NCI-H2029 (cell line): ENCODE data around the gene MDK.
"Not testable (repeated sequence)": the region's sequence is repeated elsewhere in the genome, so short reads cannot be mapped to it uniquely, and the experiment has no call there.

Experiments
- DNase-seq: peaks from one replicate; lab custom pipeline; 2025; lab: John Stamatoyannopoulos, UW

The MDK gene

DNA sequence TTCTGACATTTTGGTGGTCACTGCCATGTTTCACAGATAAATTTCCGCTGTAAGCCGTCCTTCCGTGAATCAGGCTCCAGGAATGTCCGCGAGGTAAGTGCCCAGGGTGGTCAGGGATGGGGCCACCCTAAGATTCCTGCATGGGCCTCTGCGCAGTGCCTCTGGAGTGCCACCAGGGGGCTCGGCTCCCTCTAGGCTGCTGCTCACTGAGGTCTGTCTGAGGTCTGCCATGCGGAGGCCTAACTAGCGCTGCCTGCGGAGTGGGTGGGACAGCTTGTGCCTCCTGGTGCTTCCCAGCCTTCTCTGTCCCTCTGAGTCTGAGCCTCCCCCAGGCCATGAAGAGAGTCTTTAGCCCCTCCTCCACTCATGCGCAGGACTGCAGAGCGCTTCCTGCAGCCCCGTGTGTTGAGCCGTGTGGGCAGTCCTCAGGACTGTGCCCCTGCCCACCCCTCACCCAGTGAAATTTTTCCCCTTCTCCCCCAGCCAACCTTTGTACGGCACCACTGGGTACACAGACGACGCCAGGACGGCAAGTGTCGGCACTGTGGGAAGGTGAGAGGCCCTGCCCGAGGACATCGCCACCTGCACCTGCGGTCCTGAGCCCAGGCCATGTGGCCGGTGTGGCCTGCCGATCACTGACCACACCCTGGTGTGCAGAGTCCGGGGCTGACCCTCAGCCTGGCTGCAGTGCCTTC is 11.9 kb upstream of the MDK start:
- no peak for DNase-seq

DNA sequence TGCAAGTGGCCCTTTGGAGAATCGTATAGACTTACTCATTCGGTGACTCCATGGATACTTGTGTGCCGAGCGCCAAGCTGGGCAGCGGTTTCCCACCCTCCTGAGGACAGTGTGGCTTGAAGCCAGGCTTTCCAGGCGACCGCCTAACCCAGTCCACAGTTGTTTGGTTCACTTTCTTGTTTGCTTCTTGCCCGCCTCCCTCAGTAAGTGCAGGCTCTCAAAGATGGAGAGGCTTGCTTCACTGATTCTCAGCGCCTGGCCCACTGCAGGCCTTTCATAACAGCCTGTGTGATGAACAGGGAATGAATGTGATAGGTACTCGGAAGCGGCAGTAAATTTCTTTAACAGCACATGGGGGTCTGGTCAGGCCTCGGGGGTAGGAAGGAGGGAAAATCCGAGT is 11.2 kb upstream of the MDK start:
- DNase-seq, result no peak

DNA sequence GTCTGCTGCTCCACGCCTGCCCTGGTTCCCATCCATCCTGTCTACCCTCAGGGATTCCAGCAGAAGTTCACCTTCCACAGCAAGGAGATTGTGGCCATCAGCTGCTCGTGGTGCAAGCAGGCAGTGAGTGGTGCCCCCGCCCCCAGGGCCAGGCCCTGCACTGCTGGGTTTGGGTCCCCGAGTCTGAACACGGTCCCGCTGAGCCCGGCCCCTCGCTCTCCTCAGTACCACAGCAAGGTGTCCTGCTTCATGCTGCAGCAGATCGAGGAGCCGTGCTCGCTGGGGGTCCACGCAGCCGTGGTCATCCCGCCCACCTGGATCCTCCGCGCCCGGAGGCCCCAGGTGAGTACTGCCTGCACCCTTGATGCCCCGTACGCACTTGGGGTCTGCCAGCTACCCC is 10.2 kb upstream of the MDK start:
- DNase-seq, result not testable (repeated sequence)

DNA sequence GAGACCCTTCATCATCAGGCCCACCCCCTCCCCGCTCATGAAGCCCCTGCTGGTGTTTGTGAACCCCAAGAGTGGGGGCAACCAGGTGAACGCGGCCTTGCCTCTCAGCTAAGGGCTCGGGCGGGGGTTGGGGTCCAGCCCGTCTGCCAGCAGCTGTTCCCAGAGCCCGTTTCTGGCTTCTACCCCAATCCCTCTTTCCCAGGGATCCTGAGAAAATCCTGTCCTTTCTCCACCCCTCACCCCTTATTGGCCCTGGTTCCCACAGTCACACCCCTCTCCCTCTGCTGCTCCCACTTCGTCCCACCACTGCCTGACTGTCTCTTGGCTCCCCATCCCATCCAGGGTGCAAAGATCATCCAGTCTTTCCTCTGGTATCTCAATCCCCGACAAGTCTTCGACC is 9.4 kb upstream of the MDK start:
- DNase-seq, result no peak

DNA sequence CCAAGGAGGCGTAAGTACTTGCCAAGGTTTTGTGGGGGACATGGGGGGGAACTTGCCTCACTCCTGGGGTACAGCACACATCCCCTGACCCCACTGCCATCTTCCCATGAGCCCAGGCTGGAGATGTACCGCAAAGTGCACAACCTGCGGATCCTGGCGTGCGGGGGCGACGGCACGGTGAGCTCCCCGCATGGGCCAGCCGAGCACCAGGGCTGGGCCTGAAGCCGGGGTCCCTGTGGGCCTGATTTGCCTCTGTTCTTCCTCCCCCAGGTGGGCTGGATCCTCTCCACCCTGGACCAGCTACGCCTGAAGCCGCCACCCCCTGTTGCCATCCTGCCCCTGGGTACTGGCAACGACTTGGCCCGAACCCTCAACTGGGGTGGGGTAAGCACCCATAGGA is 9.0 kb upstream of the MDK start:
- not testable (repeated sequence) for DNase-seq

DNA sequence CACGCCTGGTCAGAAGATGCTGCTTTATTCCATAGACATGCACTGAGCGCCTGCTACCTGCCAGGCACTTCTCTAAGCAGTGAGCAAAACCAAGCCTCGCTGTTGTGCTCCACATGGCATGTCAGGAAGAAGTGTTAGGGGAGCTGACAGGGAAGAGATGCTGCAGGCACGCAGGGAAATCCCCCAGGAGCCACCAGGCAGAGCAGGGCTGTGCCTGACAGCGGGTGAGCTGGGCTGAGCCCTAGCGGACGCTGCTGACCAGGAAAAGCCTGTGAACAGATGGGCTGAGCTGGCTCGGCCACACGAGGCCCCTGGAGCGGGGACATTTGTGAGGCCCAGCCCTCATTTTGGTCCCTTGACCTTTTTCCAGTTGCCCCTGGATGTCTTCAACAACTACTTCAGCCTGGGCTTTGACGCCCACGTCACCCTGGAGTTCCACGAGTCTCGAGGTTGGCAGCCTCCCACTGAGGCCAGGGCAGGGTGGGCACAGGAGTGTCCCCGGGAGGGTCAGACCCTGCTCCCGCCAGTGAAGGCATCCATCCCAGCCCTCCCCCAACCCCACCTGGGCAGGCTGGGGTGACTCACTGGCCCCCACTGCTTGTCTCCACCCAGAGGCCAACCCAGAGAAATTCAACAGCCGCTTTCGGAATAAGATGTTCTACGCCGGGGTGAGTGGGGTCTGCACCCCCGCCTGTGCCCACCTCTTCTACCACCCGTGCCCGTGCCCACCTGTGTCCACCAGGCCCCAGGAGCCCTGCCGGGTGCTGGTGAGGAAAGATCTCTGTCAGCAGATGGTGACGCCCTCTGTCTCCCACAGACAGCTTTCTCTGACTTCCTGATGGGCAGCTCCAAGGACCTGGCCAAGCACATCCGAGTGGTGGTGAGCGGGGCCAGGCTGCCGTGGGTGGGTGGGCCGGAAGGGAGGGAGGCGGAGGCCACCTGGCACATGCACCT is 7.4 kb upstream of the MDK start:
- DNase-seq, result no peak

DNA sequence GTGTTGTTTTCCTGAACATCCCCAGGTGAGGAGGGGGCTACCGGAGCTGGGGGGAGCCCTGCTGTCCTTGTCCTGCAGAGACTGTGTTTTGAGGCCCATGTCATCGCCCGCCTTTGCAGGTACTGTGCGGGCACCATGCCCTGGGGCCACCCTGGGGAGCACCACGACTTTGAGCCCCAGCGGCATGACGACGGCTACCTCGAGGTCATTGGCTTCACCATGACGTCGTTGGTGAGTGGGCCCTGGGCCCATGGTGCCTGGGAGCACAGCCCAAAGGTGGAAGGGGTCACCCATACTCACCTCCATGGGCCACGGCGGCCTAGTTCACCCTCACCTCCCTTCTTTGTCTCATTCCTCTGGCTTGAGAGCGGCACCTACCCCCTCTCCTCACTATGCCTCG is 6.7 kb upstream of the MDK start:
- no peak for DNase-seq

DNA sequence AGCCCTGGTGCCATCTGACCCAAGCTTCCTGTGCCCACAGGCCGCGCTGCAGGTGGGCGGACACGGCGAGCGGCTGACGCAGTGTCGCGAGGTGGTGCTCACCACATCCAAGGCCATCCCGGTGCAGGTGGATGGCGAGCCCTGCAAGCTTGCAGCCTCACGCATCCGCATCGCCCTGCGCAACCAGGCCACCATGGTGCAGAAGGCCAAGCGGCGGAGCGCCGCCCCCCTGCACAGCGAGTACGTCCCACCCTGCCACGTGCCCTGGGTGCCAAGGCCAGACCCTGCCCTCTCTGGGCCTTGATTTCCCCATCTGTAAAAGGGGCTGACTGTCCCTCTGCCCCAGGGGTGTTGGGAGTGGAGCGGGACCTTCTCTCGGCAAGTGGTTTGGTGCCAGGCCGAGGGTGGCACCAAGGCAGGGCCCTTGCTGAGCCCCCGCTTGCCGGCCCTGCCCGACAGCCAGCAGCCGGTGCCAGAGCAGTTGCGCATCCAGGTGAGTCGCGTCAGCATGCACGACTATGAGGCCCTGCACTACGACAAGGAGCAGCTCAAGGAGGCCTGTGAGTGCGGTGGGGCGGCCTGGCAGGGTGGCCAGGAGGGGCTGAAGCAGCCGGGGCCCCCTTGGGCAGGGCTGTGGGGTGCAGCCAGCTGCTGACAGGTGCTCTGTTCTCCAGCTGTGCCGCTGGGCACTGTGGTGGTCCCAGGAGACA is 5.9 kb upstream of the MDK start:
- DNase-seq, result no peak

DNA sequence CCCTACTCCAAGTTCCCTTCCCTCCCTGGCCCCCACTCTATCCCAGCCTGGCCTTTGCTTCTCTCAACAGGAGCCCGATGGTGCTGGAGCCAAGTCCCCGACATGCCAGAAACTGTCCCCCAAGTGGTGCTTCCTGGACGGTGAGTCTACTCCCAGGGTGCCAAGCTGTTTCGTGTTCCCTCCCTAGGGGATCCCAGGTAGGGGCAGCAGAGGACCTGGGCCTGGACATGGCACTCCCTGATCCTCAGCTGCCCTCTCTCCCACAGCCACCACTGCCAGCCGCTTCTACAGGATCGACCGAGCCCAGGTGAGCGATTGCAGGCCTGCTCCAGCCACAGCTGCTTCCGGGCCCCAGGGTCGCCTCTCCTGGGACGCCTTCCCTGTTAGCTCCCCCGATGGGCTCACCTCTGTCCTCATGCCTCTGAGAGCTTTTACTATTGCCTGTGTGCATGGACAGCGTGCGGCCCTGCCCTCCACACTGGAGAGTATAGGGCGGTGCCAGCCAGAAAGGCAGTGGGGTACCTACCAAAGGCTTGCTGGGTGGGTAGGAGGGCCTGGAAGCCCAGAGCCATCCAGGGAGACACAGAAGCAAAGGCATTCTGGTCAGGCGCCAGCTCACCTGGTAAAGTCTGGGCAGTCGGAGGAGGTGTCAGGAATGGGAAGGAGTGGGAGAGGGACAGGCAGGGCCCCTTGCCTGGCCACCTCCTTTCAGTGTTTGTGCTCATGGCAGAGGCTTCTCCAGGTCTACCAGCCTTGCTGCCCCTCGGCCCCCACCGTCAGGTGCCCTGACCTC is 5.0 kb upstream of the MDK start:
- DNase-seq, result no peak

DNA sequence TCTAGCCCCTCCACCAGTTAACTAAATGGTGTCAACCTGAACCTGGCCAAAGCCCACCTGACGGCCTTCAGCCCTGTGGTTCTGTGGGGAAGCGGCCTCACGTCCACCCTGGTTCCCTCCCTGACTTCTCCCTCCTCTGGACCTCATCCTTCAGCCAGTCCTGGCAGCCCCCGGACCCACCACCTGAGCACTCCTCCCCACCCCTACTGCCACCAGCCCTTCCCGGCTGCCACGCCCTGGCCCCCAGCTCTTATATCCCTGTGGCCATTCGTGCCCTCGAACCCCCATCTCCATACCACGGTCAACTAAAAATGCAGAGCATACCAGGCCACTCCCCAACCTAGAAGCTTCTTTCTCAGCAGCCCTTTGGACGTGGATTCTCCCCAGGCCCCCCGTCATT is 4.2 kb upstream of the MDK start:
- no peak for DNase-seq

DNA sequence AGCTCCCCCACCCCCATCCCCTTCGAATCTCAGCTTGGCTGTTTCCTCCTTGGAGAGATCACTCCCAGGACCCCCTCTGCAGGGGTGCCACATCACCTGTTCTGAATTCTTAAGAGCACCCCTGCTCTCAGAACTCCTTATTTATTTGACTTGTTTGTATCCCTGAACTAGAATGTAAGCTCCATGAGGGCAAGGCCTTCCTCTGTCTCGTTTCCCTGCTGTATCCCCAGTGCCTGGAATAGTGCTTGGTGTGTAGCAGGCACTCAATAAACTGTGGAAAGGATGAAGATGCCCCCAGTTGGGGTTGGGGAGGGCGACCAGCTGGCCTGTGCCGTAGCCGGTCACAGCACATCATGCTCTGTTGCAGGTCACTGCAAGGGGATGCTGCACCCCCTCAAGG is 3.6 kb upstream of the MDK start:
- DNase-seq, result no peak

DNA sequence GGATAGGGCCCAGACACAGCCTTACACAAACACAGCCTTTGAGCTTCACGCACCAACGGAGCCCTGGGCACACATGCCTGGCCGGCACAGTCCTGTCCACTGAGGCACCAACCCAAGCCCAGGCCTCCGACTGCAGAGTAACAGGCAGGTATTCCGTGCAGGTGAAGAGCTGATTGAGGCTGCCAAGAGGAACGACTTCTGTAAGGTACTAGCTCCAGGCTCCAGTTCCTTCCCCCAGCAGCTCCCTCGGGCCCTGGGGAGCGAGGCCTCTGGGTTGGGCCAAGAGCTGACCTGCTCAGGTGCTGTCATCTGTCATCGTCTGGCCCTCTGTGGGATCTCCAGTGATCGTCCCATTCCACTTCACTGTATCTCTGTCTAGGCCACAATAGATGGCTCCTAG is 3.2 kb upstream of the MDK start:
- no peak for DNase-seq

DNA sequence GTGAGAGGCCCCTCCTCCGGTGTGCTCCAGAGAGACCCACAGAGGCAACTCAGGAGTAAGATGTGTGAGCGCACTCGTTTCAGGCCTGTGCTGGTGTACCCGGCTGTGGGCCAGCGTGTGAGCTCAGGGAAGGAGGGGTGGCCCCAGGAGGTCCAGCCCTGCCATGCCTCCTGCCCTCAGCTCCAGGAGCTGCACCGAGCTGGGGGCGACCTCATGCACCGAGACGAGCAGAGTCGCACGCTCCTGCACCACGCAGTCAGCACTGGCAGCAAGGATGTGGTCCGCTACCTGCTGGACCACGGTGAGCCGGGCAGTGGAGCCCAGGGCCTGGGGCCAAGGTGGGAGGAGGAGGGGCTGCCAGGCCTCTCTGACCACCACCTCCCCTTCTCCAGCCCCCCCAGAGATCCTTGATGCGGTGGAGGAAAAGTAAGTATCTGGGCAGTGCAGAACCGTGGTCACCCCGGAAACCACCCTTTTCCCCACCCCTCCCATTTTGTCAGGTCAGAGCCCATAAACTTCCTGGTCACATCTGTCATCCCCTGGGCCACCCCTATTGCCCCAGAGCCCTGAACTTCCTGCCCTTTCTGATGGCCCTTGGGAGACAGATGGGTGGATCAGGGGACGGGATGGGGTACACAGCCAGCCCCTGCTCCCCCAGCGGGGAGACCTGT is 2.5 kb upstream of the MDK start:
- no peak for DNase-seq

DNA sequence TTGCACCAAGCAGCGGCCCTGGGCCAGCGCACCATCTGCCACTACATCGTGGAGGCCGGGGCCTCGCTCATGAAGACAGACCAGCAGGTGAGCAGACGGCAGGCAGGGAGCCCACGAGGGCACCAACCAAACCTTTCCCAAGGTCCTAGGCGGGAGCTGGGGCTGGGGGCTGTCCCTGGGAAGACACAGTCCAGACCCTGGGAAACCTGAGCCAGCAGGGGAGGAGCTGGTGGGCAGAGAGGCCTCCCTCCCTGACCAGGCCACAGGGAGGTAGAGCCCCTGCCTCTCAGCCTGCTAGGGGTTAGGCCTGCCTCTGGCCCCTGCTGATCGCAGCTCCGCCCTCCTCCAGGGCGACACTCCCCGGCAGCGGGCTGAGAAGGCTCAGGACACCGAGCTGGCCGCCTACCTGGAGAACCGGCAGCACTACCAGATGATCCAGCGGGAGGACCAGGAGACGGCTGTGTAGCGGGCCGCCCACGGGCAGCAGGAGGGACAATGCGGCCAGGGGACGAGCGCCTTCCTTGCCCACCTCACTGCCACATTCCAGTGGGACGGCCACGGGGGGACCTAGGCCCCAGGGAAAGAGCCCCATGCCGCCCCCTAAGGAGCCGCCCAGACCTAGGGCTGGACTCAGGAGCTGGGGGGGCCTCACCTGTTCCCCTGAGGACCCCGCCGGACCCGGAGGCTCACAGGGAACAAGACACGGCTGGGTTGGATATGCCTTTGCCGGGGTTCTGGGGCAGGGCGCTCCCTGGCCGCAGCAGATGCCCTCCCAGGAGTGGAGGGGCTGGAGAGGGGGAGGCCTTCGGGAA is 1.8 kb upstream of the MDK start:
- DNase-seq, result not testable (repeated sequence)

DNA sequence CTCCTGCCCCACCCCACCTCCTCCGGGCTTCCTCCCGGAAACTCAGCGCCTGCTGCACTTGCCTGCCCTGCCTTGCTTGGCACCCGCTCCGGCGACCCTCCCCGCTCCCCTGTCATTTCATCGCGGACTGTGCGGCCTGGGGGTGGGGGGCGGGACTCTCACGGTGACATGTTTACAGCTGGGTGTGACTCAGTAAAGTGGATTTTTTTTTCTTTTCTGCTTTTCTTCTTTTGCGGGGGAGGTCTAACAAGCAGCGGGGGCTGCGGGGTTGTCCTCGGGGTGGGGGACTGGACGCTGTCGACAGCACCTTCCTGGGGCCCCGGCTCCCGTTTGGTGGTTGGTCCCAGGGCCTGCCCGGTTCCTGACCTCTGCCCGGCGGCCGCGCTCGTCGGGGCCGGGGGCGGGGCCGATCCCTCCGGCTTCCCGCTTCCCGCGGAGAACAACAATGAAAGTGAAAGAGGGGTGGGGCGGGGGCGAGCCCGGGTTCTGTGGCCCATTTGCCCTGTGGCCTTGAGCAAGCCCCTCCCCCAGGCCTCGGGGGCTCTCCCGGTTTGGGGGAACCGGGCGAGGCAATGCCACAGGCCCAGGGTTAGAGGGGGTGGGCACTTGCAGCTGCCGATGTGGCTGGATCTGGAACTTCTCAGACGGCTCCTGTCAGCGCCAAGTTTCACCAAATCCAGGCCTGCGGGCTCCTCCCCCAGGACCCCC is 975 bp upstream of the MDK start:
- peak; percentile 65 for DNase-seq

DNA sequence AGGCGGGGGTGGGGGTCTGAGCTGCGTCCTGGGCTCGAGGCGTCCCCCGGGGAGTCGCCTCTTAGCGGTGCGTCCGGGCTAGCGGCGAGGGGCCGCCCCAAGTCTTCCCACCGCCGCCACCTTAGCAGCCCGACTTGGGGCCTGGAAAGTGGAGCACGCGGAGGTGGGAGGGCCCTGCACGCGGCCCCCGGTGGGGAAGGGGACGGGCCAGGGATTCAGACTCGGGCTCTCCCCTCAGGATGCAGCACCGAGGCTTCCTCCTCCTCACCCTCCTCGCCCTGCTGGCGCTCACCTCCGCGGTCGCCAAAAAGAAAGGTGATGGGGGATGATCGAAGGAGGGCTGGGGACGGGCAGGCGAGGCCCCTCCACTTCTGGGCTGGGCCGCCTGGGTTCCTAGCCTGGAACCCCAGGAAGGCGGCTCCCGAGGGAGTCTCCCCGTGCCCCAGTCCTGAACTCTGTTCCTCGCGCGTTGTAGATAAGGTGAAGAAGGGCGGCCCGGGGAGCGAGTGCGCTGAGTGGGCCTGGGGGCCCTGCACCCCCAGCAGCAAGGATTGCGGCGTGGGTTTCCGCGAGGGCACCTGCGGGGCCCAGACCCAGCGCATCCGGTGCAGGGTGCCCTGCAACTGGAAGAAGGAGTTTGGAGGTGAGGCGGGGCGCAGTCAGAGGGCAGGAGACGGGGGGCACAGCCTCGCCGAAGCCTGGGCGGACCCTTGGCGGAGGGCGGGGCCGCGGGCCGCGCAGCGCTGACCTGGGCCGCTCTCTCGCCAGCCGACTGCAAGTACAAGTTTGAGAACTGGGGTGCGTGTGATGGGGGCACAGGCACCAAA is 563 bp downstream of the MDK start:
- DNase-seq, result no peak

DNA sequence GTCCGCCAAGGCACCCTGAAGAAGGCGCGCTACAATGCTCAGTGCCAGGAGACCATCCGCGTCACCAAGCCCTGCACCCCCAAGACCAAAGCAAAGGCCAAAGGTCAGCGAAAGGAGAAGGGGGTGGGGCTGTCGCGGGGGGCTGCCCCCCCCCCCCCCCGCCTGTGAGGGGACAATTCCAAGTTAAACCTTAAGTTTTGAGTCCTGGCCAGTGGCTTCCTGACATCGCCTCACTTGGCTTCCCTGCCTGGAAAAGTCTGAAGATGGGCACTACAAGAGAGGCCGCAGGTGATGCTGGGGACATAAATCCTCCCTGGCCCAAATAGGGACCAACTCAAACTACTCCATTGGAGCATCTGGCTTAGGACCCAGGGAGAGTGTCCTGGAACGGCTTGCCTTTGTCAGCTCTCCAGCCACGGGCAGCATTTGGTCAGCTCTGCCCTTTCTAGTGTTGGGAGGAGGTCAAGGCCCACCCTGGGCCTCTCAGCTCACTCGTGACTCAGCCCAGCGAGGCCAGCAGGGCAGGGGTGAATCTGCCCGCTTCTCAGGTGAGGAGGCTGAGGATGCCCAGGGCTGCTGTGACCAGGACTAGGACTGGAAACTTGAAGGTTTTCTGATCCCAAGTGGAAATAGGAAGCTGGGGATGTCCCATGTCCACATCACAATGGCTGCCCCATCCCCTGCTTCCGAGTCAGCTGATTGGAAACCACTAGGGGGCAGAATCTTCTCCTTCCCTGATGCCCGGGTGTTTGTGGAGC is 1.4 kb downstream of the MDK start:
- DNase-seq, result no peak

DNA sequence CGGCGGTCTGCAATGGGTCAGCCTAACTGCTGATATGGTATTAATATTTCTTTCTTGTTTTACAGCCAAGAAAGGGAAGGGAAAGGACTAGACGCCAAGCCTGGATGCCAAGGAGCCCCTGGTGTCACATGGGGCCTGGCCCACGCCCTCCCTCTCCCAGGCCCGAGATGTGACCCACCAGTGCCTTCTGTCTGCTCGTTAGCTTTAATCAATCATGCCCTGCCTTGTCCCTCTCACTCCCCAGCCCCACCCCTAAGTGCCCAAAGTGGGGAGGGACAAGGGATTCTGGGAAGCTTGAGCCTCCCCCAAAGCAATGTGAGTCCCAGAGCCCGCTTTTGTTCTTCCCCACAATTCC is 1.9 kb downstream of the MDK start:
- no peak for DNase-seq
